K562 (cell line): Measurements from ENCODE around the gene DTYMK. TPM values are rescaled to one million over a fixed set of nuclear protein-coding genes. Genes with fewer than 3 reads are reported as not detected.

ENCODE experiments used
- E2F3 ChIP-seq: fragments of 250-450 bp; sonication (Bioruptor Pico); IDR thresholded peaks from 2 replicates; pipeline ENCODE4 v1.4.0; 2020; ENCODE audit warnings: mild to moderate bottlenecking
- ELF2 ChIP-seq: fragments of 250-450 bp; sonication (Bioruptor Pico); IDR thresholded peaks from 2 replicates; pipeline ENCODE4 v1.5.0; 2021; ENCODE audit warnings: mild to moderate bottlenecking
- HCFC1 ChIP-seq: IDR thresholded peaks from 2 replicates; pipeline ENCODE4 v1.6.1; 2012; ENCODE audit warnings: low read depth, low read length, improper control_type of control experiment
- HDAC1 ChIP-seq, 2 experiments: fragments of 450-650 bp; IDR thresholded peaks; 2 replicates each; pipeline ENCODE4 v1.6.1; 2016 to 2017; ENCODE audit warnings: inconsistent platforms in 1 of 2, mild to moderate bottlenecking in 1 of 2, moderate library complexity in 1 of 2
- HMG20A ChIP-seq: fragments of 450-650 bp; formaldehyde crosslinking; conservative IDR thresholded peaks from 2 replicates; pipeline ENCODE4 v1.4.0; 2020; ENCODE audit warnings: mild to moderate bottlenecking, mixed read lengths
- RBM15 ChIP-seq: fragments of 200-400 bp; formaldehyde crosslinking; IDR thresholded peaks from 2 replicates; pipeline ENCODE4 v1.6.1; 2018; ENCODE audit warnings: mild to moderate bottlenecking, low read length, moderate library complexity; ENCODE audit not compliant: insufficient read depth
- SAP30 ChIP-seq: fragments of 200-600 bp; sonication (generic); IDR thresholded peaks from 2 replicates; pipeline ENCODE4 v1.6.1; 2012; ENCODE audit warnings: borderline replicate concordance, low read depth, mild to moderate bottlenecking, moderate library complexity, low read length, control low read depth, inconsistent platforms; ENCODE audit not compliant: insufficient read depth, poor library complexity, severe bottlenecking
- SIN3A ChIP-seq, 2 experiments: fragments of 150-350 bp in 1 of 2; IDR thresholded peaks; 2 replicates each; pipeline ENCODE4 v1.6.1; 2011 to 2016; ENCODE audit warnings: borderline replicate concordance in 2 of 2, low read depth in 2 of 2, low read length in 2 of 2, mild to moderate bottlenecking in 2 of 2, moderate library complexity in 2 of 2; ENCODE audit not compliant: control insufficient read depth in 1 of 2
- SMAD3 ChIP-seq: fragments of 450-650 bp; formaldehyde crosslinking; conservative IDR thresholded peaks from 2 replicates; pipeline ENCODE4 v1.4.0; 2020; ENCODE audit warnings: mild to moderate bottlenecking
- TRIM28 ChIP-seq: fragments of 450-650 bp; IDR thresholded peaks from 2 replicates; pipeline ENCODE4 v1.6.1; 2017
- ZBED1 ChIP-seq: IDR thresholded peaks from 2 replicates; pipeline ENCODE4 v1.6.1; 2014
- ZKSCAN8 ChIP-seq: fragments of 200-800 bp; sonication (Bioruptor generic); IDR thresholded peaks from 2 replicates; pipeline ENCODE4 v1.6.1; 2016; ENCODE audit warnings: missing genetic modification characterization, missing compliant biosample characterization
- ZNF586 ChIP-seq: fragments of 450-650 bp; formaldehyde crosslinking; conservative IDR thresholded peaks from 2 replicates; pipeline ENCODE4 v1.4.0; 2020; ENCODE audit warnings: mild to moderate bottlenecking, moderate library complexity
- ZNF668 ChIP-seq: fragments of 250-450 bp; sonication (Bioruptor Pico); IDR thresholded peaks from 2 replicates; pipeline ENCODE4 v1.8.0; 2022; ENCODE audit warnings: mild to moderate bottlenecking, inconsistent platforms
- polyA plus RNA-seq, 8 experiments: library from polyadenylated mRNA; depleted of rRNA in 4 of 8; stranded (reverse) in 5 of 8; unstranded in 3 of 8; fragments of >200 nt; fragmentation: Nextera tagmentation in 2 of 8; fragmentation: Illumina TruSeq in 1 of 8; extraction: Ambion mirVana in 2 of 8; extraction: Trizol in 1 of 8; gene quantifications; 2 replicates each; pipeline versions ENCODE4 v1.2.1 to v1.2.3, GENCODE V29; 2011 to 2014; ENCODE audit warnings: inconsistent platforms in 1 of 8, missing spikeins in 1 of 8
- total RNA-seq, 7 experiments: library from RNA; depleted of rRNA in 6 of 7; stranded (reverse); fragments of >200 nt in 6 of 7; fragmentation: Illumina TruSeq in 2 of 7; extraction: Trizol in 2 of 7; gene quantifications; 2 replicates each; pipeline versions ENCODE4 v1.2.1 to v1.2.3, GENCODE V29; 2011 to 2021; ENCODE audit warnings: low replicate concordance in 1 of 7
- TF ChIP-seq, protein P1 (sequence below), 2 experiments: IDR thresholded peaks; 2 replicates each; pipeline ENCODE4 v1.6.1; 2011; ENCODE audit warnings: borderline replicate concordance in 1 of 2, control low read depth in 1 of 2, low read depth in 1 of 2, low read length in 1 of 2, mild to moderate bottlenecking in 1 of 2, mixed read lengths in 1 of 2, moderate library complexity in 1 of 2; ENCODE audit not compliant: insufficient read depth in 1 of 2, insufficient read length in 1 of 2, poor library complexity in 1 of 2, severe bottlenecking in 1 of 2; ENCODE audit errors: extremely low read depth in 1 of 2
- TF ChIP-seq, protein P2 (sequence below): fragments of 450-650 bp; IDR thresholded peaks from 2 replicates; pipeline ENCODE4 v1.6.1; 2016; ENCODE audit warnings: mild to moderate bottlenecking
- TF ChIP-seq, protein P3 (sequence below), 2 experiments: fragments of 150-350 bp in 1 of 2; IDR thresholded peaks; 2 replicates each; pipeline ENCODE4 v1.6.1; 2012 to 2016; ENCODE audit warnings: low read depth in 2 of 2, low read length in 2 of 2, mild to moderate bottlenecking in 1 of 2, moderate library complexity in 1 of 2
- TF ChIP-seq, protein P4 (sequence below): fragments of 450-650 bp; formaldehyde crosslinking; IDR thresholded peaks from 2 replicates; pipeline ENCODE4 v1.4.0; 2020; ENCODE audit warnings: mild to moderate bottlenecking, mixed read lengths

Gene DTYMK
- total and polyA plus RNA-seq, 9 of the 15 experiments (the other 6 are each of a cell fraction or from before 2014, with no cell fraction given), result 8.2 to 85.0 (median 47.9) TPM

DNA sequence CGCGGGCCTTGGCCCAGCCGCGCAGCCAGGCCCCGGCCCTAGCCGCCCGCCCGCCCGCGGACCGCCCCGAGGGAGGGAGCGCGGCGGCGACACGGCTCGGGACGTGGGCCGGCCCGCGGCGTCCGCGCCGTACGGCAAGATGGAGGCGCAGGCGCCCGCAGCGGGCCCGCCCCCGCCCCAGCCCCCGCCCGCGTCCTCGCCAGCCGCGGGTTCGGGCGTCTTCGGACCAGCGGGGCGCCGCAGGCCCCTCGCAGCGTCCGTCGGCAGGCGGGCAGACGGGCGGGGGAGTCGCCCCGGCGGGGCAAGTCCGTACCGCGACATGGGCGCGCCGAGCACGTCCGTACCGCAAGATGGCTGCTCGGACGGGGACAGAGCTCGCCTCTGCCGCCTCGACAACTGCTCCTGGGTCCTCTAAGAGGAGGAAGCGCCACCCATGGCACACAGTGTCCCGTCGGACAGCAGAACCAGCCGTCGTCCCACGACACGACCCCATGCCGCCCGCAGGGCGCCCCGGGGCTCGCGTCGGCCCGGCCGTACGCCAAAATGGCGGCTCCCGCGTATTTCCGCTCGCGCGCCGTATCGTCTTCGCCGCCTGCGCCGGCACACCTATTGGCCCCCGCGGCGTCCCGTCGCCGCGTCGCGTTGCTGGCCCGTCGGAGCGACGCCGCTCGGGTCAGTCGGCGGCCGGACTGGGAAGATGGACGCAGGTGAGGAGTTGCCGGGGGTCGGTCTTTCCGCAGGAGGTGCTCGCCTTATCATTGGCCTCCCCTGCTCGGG lies 49.4 kb downstream of the DTYMK start, which contains the start of the genes ATG4B and THAP4 (continued):
- TF ChIP-seq, protein P1, sequence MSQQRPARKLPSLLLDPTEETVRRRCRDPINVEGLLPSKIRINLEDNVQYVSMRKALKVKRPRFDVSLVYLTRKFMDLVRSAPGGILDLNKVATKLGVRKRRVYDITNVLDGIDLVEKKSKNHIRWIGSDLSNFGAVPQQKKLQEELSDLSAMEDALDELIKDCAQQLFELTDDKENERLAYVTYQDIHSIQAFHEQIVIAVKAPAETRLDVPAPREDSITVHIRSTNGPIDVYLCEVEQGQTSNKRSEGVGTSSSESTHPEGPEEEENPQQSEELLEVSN (IDR thresholded peaks at IDR 0.05; ENCODE audit: borderline replicate concordance in 1 of 2, extremely low read depth in 1 of 2, insufficient read depth in 1 of 2, insufficient read length in 1 of 2, low read depth in 1 of 2, low read length in 1 of 2, poor library complexity in 1 of 2, severe bottlenecking in 1 of 2), result peak in 1 of 2 experiments; percentile 13
- TF ChIP-seq TRIM28, result no peak
- no peak for TF ChIP-seq HMG20A
- TF ChIP-seq, protein P2, sequence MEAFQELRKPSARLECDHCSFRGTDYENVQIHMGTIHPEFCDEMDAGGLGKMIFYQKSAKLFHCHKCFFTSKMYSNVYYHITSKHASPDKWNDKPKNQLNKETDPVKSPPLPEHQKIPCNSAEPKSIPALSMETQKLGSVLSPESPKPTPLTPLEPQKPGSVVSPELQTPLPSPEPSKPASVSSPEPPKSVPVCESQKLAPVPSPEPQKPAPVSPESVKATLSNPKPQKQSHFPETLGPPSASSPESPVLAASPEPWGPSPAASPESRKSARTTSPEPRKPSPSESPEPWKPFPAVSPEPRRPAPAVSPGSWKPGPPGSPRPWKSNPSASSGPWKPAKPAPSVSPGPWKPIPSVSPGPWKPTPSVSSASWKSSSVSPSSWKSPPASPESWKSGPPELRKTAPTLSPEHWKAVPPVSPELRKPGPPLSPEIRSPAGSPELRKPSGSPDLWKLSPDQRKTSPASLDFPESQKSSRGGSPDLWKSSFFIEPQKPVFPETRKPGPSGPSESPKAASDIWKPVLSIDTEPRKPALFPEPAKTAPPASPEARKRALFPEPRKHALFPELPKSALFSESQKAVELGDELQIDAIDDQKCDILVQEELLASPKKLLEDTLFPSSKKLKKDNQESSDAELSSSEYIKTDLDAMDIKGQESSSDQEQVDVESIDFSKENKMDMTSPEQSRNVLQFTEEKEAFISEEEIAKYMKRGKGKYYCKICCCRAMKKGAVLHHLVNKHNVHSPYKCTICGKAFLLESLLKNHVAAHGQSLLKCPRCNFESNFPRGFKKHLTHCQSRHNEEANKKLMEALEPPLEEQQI, result no peak
- peak in 1 of 2 experiments; percentile 66; a peak in 2 of 4 replicates for TF ChIP-seq SIN3A (IDR thresholded peaks at IDR 0.05; ENCODE audit: borderline replicate concordance in 2 of 2, control insufficient read depth in 1 of 2, low read depth in 2 of 2, low read length in 2 of 2)
- TF ChIP-seq RBM15, result no peak
- 0 out of 4 replicates have a peak, but pooled peaks of 1 of the 2 experiments have one; percentile 26 for TF ChIP-seq HDAC1 (IDR thresholded peaks at IDR 0.05)
- TF ChIP-seq ZBED1, result no peak
- peak; percentile 92 for TF ChIP-seq HCFC1
- TF ChIP-seq ELF2 (CRISPR knock-in tag), result peak; percentile 69; the same call in 1 of the 2 replicates
- TF ChIP-seq SMAD3 (CRISPR knock-in tag), result no peak
- TF ChIP-seq, protein P3, sequence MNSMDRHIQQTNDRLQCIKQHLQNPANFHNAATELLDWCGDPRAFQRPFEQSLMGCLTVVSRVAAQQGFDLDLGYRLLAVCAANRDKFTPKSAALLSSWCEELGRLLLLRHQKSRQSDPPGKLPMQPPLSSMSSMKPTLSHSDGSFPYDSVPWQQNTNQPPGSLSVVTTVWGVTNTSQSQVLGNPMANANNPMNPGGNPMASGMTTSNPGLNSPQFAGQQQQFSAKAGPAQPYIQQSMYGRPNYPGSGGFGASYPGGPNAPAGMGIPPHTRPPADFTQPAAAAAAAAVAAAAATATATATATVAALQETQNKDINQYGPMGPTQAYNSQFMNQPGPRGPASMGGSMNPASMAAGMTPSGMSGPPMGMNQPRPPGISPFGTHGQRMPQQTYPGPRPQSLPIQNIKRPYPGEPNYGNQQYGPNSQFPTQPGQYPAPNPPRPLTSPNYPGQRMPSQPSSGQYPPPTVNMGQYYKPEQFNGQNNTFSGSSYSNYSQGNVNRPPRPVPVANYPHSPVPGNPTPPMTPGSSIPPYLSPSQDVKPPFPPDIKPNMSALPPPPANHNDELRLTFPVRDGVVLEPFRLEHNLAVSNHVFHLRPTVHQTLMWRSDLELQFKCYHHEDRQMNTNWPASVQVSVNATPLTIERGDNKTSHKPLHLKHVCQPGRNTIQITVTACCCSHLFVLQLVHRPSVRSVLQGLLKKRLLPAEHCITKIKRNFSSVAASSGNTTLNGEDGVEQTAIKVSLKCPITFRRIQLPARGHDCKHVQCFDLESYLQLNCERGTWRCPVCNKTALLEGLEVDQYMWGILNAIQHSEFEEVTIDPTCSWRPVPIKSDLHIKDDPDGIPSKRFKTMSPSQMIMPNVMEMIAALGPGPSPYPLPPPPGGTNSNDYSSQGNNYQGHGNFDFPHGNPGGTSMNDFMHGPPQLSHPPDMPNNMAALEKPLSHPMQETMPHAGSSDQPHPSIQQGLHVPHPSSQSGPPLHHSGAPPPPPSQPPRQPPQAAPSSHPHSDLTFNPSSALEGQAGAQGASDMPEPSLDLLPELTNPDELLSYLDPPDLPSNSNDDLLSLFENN (IDR thresholded peaks at IDR 0.05; ENCODE audit: low read depth in 2 of 2, low read length in 2 of 2), result no peak
- TF ChIP-seq ZKSCAN8, result no peak
- no peak for TF ChIP-seq ZNF668 (CRISPR knock-in tag)
- TF ChIP-seq E2F3 (CRISPR knock-in tag), result peak; percentile 79; the same call in 1 of the 2 replicates
- TF ChIP-seq SAP30, result peak; percentile 80
- TF ChIP-seq ZNF586, result no peak
- TF ChIP-seq, protein P4, sequence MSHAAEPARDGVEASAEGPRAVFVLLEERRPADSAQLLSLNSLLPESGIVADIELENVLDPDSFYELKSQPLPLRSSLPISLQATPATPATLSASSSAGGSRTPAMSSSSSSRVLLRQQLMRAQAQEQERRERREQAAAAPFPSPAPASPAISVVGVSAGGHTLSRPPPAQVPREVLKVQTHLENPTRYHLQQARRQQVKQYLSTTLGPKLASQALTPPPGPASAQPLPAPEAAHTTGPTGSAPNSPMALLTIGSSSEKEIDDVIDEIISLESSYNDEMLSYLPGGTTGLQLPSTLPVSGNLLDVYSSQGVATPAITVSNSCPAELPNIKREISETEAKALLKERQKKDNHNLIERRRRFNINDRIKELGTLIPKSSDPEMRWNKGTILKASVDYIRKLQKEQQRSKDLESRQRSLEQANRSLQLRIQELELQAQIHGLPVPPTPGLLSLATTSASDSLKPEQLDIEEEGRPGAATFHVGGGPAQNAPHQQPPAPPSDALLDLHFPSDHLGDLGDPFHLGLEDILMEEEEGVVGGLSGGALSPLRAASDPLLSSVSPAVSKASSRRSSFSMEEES (CRISPR knock-in tag), result no peak
